Heart left ventricle (tissue), 16 donors: ENCODE data around the gene ZDHHC11. TPM values are rescaled to one million over a fixed set of nuclear protein-coding genes. Genes with fewer than 3 reads are reported as not detected.

Experiments
- ATAC-seq, 4 donors: fragments of 200-7000 bp; cut with Tn5 transposase; one replicate each; pipeline ENCODE4 v1.9.1; 2020 to 2022; ENCODE audit warnings: moderate library complexity in 4 of 4, mild to moderate bottlenecking in 3 of 4, moderate number of reproducible peaks in 1 of 4
- DNase-seq, 5 donors: peaks; one replicate each; pipeline ENCODE4 v3.0.0-alpha.2; 2020
- H3K27ac ChIP-seq, 12 donors: fragments of 200-600 bp; sonication (generic) in 4 of 12; one replicate each; pipeline versions ENCODE4 v1.5.0 to v1.8.0; 2016 to 2022; ENCODE audit warnings: mild to moderate bottlenecking in 2 of 12
- H3K27me3 ChIP-seq, 9 donors: fragments of 200-600 bp; sonication (generic) in 2 of 9; one replicate each; pipeline versions ENCODE4 v1.5.1 to v1.8.0; 2016 to 2022; ENCODE audit warnings: mild to moderate bottlenecking in 3 of 9
- H3K36me3 ChIP-seq, 9 donors: fragments of 200-600 bp; sonication (generic) in 2 of 9; one replicate each; pipeline versions ENCODE4 v1.5.0 to v1.8.0; 2018 to 2022; ENCODE audit warnings: mild to moderate bottlenecking in 2 of 9
- H3K4me1 ChIP-seq, 12 donors: fragments of 200-600 bp; sonication (generic) in 4 of 12; one replicate each; pipeline versions ENCODE4 v1.5.0 to v1.8.0; 2016 to 2022; ENCODE audit warnings: mild to moderate bottlenecking in 3 of 12
- H3K4me3 ChIP-seq, 12 donors: fragments of 200-600 bp; sonication (generic) in 4 of 12; one replicate each; pipeline versions ENCODE4 v1.5.0 to v1.8.0; 2017 to 2022; ENCODE audit warnings: mild to moderate bottlenecking in 9 of 12, moderate library complexity in 4 of 12
- H3K9me3 ChIP-seq, 12 donors: fragments of 200-600 bp; sonication (generic) in 4 of 12; one replicate each; pipeline versions ENCODE4 v1.5.0 to v1.8.0; 2016 to 2022; ENCODE audit warnings: mild to moderate bottlenecking in 1 of 12
- CTCF ChIP-seq, 12 donors: fragments of 200-600 bp; sonication (generic) in 4 of 12; IDR thresholded peaks; one replicate each; pipeline versions ENCODE4 v1.5.0 to v1.8.0; 2018 to 2022; ENCODE audit warnings: antibody characterized with exemption in 12 of 12, mild to moderate bottlenecking in 5 of 12
- POLR2A ChIP-seq, 2 donors: fragments of 450-650 bp; IDR thresholded peaks; one replicate each; pipeline ENCODE4 v1.6.1; 2017; ENCODE audit warnings: antibody characterized with exemption in 2 of 2, mild to moderate bottlenecking in 2 of 2, moderate library complexity in 2 of 2
- WGBS, 4 donors: extraction: QIAGEN DNeasy Blood & Tissue Kit in 2 of 4; methylation state at CpG; one replicate each; pipeline versions ENCODE4 v1.1.5 to v1.1.7; 2013 to 2018; 5-methylcytosine and 5-hydroxymethylcytosine counted together
- intact Hi-C, 10 donors: fragments of 100-400 bp; cut with DNase I; formaldehyde crosslinking; loops; one replicate each; pipeline versions ENCODE4 v1.11.1 to v1.14.2; 2022
- polyA plus RNA-seq, 2 donors: library from polyadenylated mRNA; stranded (reverse); fragments of 200-250 nt; gene quantifications; one replicate each; pipeline ENCODE4 v1.2.3, GENCODE V29; 2013
- total RNA-seq, 9 donors: library from RNA; depleted of rRNA in 2 of 9; stranded (reverse); fragments of >200 nt in 2 of 9; fragmentation: NEBNext Ultra II Directional in 3 of 9; extraction: Animal tissue kit (Norgen Biotek cat#: 25700) in 3 of 9; gene quantifications; one replicate each; pipeline versions ENCODE4 v1.1.0 to v1.2.4, GENCODE V29; 2016 to 2023
- donor health status: ischemic (EF 13 %, LVEDD 7.1; RV severe dilation, severe dysfunction).
- donor health status: healthy with polysubstance abuse.
- donor health status: DM: no; HTN: yes; CAD: no.
- donor health status: DM: no; HTN: no; CAD: no.
- donor health status: ischemic (EF 25% LVEDD 6.9; RV normal size, moderate dysfunction).
- donor health status: ischemic (EF 25% LVEDD 5.7; RV mildly dilated, moderate dysfunction).
- donor health status: healthy.
- donor health status: DM: yes; HTN: yes; CAD: no.
- donor health status: ischemic (EF 35%, LVEDD 5.7; RV mildly dilated, moderate dysfunction).
- donor health status: nonischemic (EF 11% LVEDD 7.7; RV severe dilation, severe dysfunction).
- donor health status: DM: yes; HTN: yes; CAD: no.
- donor health status: PGD.
- donor health status: ischemic (EF 29% LVEDD 5.4; RV normal size, mild dysfunction).
- donor health status: nonischemic (EF 23%, LVEDD 6.1; RV moderate dilation, normal function).

The ZDHHC11 gene
- total and polyA plus RNA-seq, 11 donors, result 6.3 to 25.0 (median 10.8) TPM

GRCh38 chr5:892394-893136 lies 41.8 kb upstream of the ZDHHC11 start, which contains the start of the genes BRD9 and TRIP13:
Gene BRD9 (minus strand): TSS chr5:892801. CDS start chr5:892657, 144 bp downstream.
Gene TRIP13 (plus strand): TSS chr5:892884. CDS start chr5:892999, 115 bp downstream.
- TF ChIP-seq POLR2A (IDR thresholded peaks at IDR 0.05) (peak in 1 of 2 donors; percentile 64), CTCF (IDR thresholded peaks at IDR 0.05) (peak in 6 of 12 donors; percentile 9 to 27 (median 20))
- Histone ChIP-seq H3K9me3 (no peaks in the 10 kb centered on the region), H3K36me3 (peaks cover 0 to 40% (median 37%) of the 10 kb centered on the region in 9 donors), H3K27me3 (no peaks in the 10 kb centered on the region), H3K4me3 (peak within 1 kb of the TSS; percentile 48 to 99 (median 84)), H3K27ac (peak within 1 kb of the TSS; percentile 66 to 97 (median 91)), H3K4me1 (peaks cover 0 to 24% (median 14%) of the 10 kb centered on the region in 12 donors)
- 0 to 1% (median 0%) methylated on average over 53 to 91 of the region's 91 CpGs; no CpG with 5 or more reads in 1 of the 4 donors for WGBS, 4 donors
- peak; percentile 69 to 98 (median 96) for ATAC-seq
- DNase-seq, result peak; percentile 84 to 92 (median 87)
- intact Hi-C loops, result loop anchor here in 1 of 10 donors (5.0 kb wide), 1 partner anchor 115 kb away; no protein-coding TSS in a partner anchor

- peak in 1 of 5 donors; percentile 53 for DNase-seq
- H3K4me1 ChIP-seq, result peaks cover 0 to 24% (median 14%) of the 10 kb centered on the region in 12 donors
- H3K27me3 ChIP-seq, result no peaks in the 10 kb centered on the region
- peaks cover 0 to 46% (median 43%) of the 10 kb centered on the region in 9 donors for H3K36me3 ChIP-seq
- TF ChIP-seq POLR2A (IDR thresholded peaks at IDR 0.05), result no peak
- intact Hi-C loops, result loop anchor here in 1 of 10 donors (5.0 kb wide), 1 partner anchor 115 kb away; no protein-coding TSS in a partner anchor
- no peaks in the 10 kb centered on the region for H3K9me3 ChIP-seq
- WGBS, 4 donors, result 12 to 31% (median 16%) methylated on average over 12 to 25 of the region's 25 CpGs
- peak; percentile 8 to 39 (median 23) for ATAC-seq
- H3K27ac ChIP-seq, result peak overlapping the region; percentile 66 to 97 (median 91)
- peak overlapping the region; percentile 48 to 99 (median 84) for H3K4me3 ChIP-seq
These were observed 41.1 kb upstream of the ZDHHC11 start for GRCh38 chr5:891837-892393.

- Histone ChIP-seq H3K27me3 (no peaks in the 10 kb centered on the region), H3K4me1 (peaks cover 0 to 24% (median 14%) of the 10 kb centered on the region in 12 donors), H3K9me3 (no peaks in the 10 kb centered on the region), H3K36me3 (peaks cover 0 to 53% (median 50%) of the 10 kb centered on the region in 9 donors), H3K27ac (peak overlapping the region in 4 of 12 donors; percentile 88 to 91 (median 90)), H3K4me3 (peak overlapping the region in 10 of 12 donors; percentile 69 to 99 (median 84))
- intact Hi-C loops, result loop anchor here in 1 of 10 donors (5.0 kb wide), 1 partner anchor 114 kb away; no protein-coding TSS in a partner anchor
- WGBS, 4 donors, result 80 to 86% (median 83%) methylated on average over 34 of the region's 34 CpGs
- ATAC-seq (no peak), DNase-seq (peak in 1 of 5 donors; percentile 31)
- TF ChIP-seq POLR2A (IDR thresholded peaks at IDR 0.05) (no peak), CTCF (IDR thresholded peaks at IDR 0.05) (no peak)
These were observed 40.5 kb upstream of the ZDHHC11 start for GRCh38 chr5:891117-891836.

GRCh38 chr5:889075-889710 lies 38.4 kb upstream of the ZDHHC11 start:
- 94 to 96% (median 95%) methylated on average over 15 of the region's 15 CpGs for WGBS, 4 donors
- TF ChIP-seq POLR2A (IDR thresholded peaks at IDR 0.05), result no peak
- no peak for TF ChIP-seq CTCF (IDR thresholded peaks at IDR 0.05)
- intact Hi-C loops, result loop anchor here in 1 of 10 donors (5.0 kb wide), 1 partner anchor 217 kb away; no protein-coding TSS in a partner anchor

More at GRCh38 chr5:889075-889710, 38.4 kb upstream of the ZDHHC11 start:
- no peak overlapping the region for H3K4me3 ChIP-seq
- peaks cover 0 to 40% (median 19%) of the 10 kb centered on the region in 12 donors for H3K4me1 ChIP-seq
- no peak overlapping the region for H3K27ac ChIP-seq
- H3K27me3 ChIP-seq, result no peaks in the 10 kb centered on the region
- peaks cover 0 to 74% (median 70%) of the 10 kb centered on the region in 9 donors for H3K36me3 ChIP-seq
- ATAC-seq (no peak), DNase-seq (peak in 1 of 5 donors; percentile 26)
- no peaks in the 10 kb centered on the region for H3K9me3 ChIP-seq
